Activated CD4-positive, alpha-beta T cell treated with anti-CD3 and anti-CD28 coated beads, Interleukin-10, Interleukin-2, amounts not matched to agents 100 ng/mL and 50 ng/mL, durations not matched to agents 16 hours and 8 hours (primary cell): Measurements from ENCODE around the gene ZNF430.
"Not testable (repeated sequence)": the region's sequence is repeated elsewhere in the genome, so short reads cannot be mapped to it uniquely, and the experiment has no call there.

Experiments
- DNase-seq: peaks from one replicate; pipeline ENCODE4 v3.0.0-alpha.2; 2020

ZNF430 gene

DNA sequence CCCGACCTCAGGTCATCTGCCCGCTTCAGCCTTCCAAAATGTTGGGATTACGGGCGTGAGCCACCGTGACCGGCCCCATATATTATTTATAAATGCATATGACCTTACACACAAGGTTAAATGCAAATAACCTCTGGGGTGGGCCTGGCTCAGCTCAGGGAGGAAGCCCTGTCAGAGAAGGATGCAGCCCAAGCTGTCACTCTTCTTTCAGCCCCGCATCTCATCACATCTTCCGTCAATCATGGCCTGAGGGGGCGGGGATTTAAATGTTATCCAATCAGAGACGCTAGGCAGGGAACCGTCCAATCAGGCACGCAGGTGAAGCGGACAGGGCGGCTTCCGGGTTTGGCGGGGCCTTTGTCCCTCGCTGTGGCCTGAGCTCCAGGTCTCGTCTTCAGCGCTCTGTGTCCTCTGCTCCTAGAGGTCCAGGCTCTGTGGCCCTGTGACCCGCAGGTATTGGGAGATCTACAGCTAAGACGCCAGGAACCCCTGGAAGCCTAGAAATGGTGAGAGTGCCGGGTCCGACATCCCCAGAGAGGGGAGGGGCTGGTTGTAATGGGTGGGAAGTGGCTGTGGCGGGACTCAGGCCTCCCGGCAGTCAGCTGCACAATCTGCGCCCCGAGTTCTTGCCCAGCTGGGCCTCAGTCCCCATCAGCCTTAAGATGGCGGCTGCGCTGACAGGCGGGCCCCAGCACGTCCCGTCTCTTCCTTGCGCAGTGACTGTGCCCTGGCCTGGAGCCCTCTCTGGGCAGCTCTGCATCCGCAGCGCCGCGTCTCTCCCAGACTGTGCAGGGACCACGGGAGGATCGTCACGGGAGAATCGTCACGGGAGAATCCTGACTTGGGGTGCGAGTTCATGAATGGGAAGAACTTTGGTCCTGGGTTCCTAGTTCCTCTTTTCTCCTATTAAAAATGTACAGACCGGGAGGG lies at the start of gene ZNF430:
Gene ZNF430, plus strand, starts transcription at position 360 of the 930 bp plus-strand sequence. Its CDS starts 144 bp downstream, at position 504.
- DNase-seq, result peak; percentile 98

DNA sequence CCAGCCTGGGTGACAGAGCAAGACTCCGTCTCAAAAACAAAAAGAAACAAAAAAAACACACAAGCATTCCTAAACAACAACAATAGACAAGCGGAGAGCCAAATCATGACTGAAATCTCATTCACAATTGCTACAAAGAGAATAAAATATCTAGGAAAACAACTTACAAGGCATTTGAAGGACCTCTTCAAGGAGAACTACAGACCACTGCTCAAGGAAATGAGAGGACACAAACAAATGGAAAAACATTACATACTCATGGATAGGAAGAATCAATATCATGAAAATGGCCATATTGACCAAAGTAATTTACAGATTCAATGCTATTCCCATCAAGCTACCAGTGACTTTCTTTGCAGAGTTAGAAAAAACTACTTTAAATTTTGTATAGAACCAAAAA lies 27.7 kb upstream of the ZNF430 start:
- DNase-seq, result not testable (repeated sequence)

GRCh38 chr19:20999731-21000352 lies 20.6 kb upstream of the ZNF430 start:
- peak; percentile 94 for DNase-seq

DNA sequence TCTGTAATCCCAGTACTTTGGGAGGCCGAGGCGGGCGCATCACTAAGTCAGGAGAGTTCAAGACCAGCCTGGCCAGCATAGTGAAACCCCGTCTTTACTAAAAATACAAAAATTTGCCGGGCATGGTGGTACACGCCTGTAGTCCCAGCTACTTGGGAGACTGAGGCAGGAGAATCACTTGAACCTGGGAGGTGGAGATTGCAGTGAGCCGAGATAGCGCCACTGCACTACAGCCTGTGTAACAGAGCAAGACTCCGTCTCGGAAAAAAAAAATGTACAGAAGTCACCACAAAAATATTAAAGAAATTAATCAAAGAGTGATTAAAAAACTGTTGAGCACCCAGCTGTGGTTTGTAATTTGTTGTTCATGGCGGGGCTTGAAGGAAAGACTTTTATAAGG lies 781 bp downstream of the ZNF430 start:
- DNase-seq, result not testable (repeated sequence)

DNA sequence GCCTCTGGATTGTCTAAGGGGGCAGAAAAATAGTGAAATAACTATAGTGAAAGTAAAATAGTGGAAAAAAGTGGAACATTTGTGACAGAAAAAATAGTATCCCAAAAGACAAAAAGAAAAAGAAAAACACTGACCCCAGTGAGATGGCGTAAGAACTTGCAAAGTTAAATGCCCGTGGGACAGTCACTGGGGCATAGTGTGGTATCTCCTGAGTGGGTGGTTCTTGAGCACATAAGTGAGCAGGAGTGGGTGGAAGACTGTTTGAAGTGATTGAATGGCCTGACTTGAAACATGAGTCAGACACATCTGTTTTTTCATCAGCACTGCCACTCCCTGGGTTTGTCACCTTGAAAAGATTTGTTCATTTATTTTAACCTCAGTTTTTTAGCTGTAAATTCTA lies 2.5 kb downstream of the ZNF430 start:
- DNase-seq, result peak; percentile 71

DNA sequence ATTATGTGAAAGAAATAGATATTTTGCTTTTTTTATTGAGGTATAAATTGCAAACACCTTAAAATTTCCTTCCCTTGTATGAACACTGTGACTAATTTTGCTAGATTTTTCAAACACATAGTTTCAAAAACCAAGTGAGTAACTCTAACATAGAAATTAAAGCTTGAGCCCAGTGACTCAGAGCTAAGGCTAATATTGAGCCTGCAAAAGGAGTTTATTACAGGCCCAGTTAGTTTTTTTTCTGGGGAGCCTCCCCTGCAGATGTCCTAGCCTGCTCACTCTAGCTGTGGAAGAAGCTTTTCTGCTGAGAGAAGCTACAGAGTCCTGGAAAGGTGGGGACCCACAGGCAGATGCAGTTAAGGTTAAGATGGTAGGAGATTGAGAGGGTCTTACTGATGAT lies 3.4 kb downstream of the ZNF430 start:
- DNase-seq, result peak; percentile 43

DNA sequence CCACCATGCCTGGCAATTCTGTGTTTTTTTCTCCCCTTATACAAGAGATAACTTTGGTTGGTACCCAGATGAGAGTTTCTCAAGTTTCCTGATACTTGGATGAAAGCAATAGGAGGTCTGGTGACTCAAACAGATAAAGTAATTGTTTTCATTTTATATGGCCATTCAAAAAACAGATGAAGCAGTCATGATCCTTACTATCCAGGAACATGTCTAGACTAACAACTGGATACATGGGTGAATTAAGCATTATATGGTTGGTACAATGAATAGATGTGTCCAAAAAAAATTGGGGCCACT lies 8.5 kb downstream of the ZNF430 start:
- DNase-seq, result peak; percentile 38

GRCh38 chr19:21045028-21045427 lies 24.6 kb downstream of the ZNF430 start:
- no peak for DNase-seq

DNA sequence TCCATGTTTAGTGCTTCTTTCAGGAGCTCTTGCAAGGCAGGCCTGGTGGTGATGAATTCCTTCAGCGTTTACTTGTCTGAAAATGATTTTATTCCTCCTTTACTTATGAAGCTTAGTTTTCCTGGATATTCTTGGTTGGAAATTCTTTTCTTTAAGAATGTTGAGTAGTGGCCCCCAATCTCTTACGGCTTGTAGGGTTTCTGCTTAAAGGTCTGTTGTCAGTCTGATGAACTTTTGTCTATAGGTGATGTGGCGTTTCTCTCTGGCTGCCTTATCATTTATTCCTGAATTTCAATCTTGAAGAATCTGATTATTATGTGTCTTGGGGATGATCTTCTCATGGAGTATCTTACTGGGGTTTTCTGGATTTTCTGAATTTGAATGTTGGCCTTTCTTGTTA lies 26.0 kb downstream of the ZNF430 start:
- no peak for DNase-seq

DNA sequence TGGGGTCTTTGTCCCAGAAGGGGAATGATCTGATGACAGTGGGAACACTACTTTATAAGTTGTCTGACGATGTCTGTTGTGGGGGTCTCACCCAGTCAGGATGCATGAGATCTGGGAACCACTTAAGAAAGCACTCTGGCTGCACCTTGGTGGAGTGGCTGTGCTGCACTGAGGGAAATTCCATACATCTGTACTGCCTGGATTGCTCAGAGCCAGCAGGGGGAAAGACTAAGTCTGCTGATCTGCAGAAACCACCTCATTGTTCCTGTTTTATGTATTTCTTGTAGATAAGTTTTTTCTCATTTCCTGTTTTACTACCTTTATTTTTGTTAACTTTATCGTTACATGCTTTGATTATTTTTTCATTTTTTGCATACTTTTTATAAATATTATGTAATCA lies 27.3 kb downstream of the ZNF430 start:
- DNase-seq, result no peak

DNA sequence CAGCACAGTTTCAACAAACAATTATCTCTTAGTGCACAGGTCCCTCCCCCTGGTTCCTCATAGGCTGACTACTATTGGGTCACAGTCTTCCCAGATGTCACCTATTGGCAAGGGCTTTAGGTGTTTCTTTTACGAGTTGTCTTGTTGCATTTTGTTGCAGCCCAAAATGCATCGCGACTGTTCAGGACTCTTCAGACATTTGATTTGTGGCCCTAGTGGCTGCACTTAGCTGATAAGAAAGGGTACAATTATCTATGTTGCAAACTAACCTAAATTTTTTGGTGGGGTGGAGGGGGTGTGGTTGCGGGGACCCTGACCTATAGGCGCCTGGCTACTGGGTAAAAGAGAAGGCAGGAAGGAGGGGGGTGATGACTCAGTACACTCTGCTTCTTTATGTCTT lies 32.4 kb downstream of the ZNF430 start:
- DNase-seq, result no peak

- no peak for DNase-seq
These were observed 44.9 kb downstream of the ZNF430 start for GRCh38 chr19:21065336-21065735.

- peak; percentile 92 for DNase-seq
These were observed 61.8 kb downstream of the ZNF430 start, which contains the start of gene ZNF714 for GRCh38 chr19:21082011-21082975. TSS of gene ZNF714 (plus strand) at chr19:21082203. CDS start at chr19:21098269, 16,066 bp downstream.

GRCh38 chr19:21084343-21084742 lies 63.9 kb downstream of the ZNF430 start:
- peak; percentile 41 for DNase-seq

DNA sequence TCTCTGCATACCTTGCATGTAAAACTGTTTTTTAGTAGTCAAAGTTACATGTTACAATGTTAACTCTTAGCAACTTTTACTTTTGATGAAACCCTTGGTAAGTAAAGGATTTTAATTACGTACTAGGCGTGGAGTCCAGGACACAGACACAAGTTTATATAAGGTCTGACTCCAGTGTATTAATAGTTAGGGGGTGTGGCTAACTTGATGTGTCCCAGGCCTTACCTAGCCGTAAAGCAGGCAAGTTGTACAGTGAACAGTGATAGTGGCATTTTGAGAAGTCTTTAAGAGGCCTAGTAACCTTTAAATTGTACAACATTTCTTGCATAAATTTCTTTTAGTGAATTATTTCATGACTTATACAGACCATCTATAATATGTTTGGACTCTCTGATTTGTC lies 67.4 kb downstream of the ZNF430 start:
- no peak for DNase-seq

DNA sequence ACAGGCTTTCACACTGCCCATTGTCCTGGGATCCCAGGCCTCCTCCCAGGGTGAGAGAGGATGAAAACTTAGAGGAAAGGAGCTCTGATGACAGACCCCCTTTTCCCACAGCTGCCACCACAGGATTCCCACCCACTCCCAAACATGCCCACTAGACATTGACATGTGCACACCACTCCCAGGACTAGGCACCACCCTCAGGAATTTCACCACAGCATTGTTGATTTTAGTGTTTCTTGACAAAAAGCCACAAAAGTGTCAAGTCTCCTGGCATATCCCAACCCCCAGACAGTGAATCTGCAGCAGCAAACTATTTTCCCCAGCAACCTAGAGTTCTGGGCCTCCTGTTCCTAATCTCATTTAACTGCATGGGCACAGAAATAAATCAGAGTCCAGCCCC lies 71.7 kb downstream of the ZNF430 start:
- no peak for DNase-seq

- no peak for DNase-seq
These were observed 74.0 kb downstream of the ZNF430 start for GRCh38 chr19:21094347-21095025.

GRCh38 chr19:21098291-21098690 lies 77.8 kb downstream of the ZNF430 start:
- DNase-seq, result no peak

GRCh38 chr19:21101521-21102242 lies 81.2 kb downstream of the ZNF430 start:
- peak; percentile 36 for DNase-seq

GRCh38 chr19:21109116-21109515 lies 88.7 kb downstream of the ZNF430 start:
- no peak for DNase-seq
